HEK293 (cell line): ENCODE measurements around the gene IL10RB.

Experiments used
- CTCF ChIA-PET: fragments of 350-600 bp; formaldehyde crosslinking; extraction: SDS; loops from one replicate; lab custom pipeline; 2021; ENCODE audit warnings: antibody characterized with exemption; lab: Yijun Ruan, JAX
- POLR2A ChIA-PET: fragments of 300-600 bp; formaldehyde crosslinking; extraction: SDS; loops from one replicate; lab custom pipeline; 2020; ENCODE audit warnings: antibody characterized with exemption, inconsistent platforms; lab: Yijun Ruan, JAX
- H3K27ac ChIP-seq: fragments of 200-500 bp; sonication (Bioruptor generic); 2 replicates; pipeline ENCODE4 v1.5.1; 2014; ENCODE audit warnings: low read depth, low read length, control low read depth, inconsistent platforms; ENCODE audit errors: extremely low read depth
- H3K36me3 ChIP-seq, 2 experiments: fragments of 200-500 bp in 1 of 2; sonication (Bioruptor generic) in 1 of 2; 1 replicate in 1 of 2; 2 replicates in 1 of 2; pipeline ENCODE4 v1.5.1; 2014 to 2017; ENCODE audit warnings: inconsistent platforms in 2 of 2, low read length in 2 of 2; ENCODE audit not compliant: control insufficient read depth in 2 of 2, insufficient read depth in 1 of 2
- H3K4me1 ChIP-seq: fragments of 200-500 bp; sonication (Bioruptor generic); 2 replicates; pipeline ENCODE4 v1.5.1; 2014; ENCODE audit warnings: mild to moderate bottlenecking, low read length, inconsistent platforms; ENCODE audit not compliant: control insufficient read depth, insufficient read depth
- H3K4me3 ChIP-seq: 2 replicates; pipeline ENCODE4 v1.5.1; 2011; ENCODE audit warnings: low read depth, mild to moderate bottlenecking, control low read depth, low read length, moderate library complexity
- H3K9me3 ChIP-seq: fragments of 200-500 bp; sonication (Bioruptor generic); 2 replicates; pipeline ENCODE4 v1.5.1; 2014; ENCODE audit warnings: low read depth, low read length, inconsistent platforms; ENCODE audit not compliant: control insufficient read depth, insufficient read depth
- BCL6B ChIP-seq: fragments of 450-650 bp; formaldehyde crosslinking; IDR thresholded peaks from 2 replicates; pipeline ENCODE4 v1.5.1; 2017; ENCODE audit warnings: missing biosample characterization, missing genetic modification characterization
- GFI1B ChIP-seq: fragments of 450-650 bp; formaldehyde crosslinking; IDR thresholded peaks from 2 replicates; pipeline ENCODE4 v1.5.1; 2016; ENCODE audit warnings: missing biosample characterization, missing genetic modification characterization
- GLIS2 ChIP-seq: fragments of 450-650 bp; formaldehyde crosslinking; IDR thresholded peaks from 2 replicates; pipeline ENCODE4 v1.5.1; 2016; ENCODE audit warnings: missing biosample characterization, missing genetic modification characterization
- SETDB1 ChIP-seq: IDR thresholded peaks from one replicate; pipeline ENCODE4 v1.6.1; 2017; ENCODE audit warnings: mild to moderate bottlenecking, low read length, moderate library complexity, mixed read lengths; ENCODE audit not compliant: insufficient read length
- YY2 ChIP-seq: fragments of 450-650 bp; formaldehyde crosslinking; IDR thresholded peaks from 2 replicates; pipeline ENCODE4 v1.5.1; 2016; ENCODE audit warnings: missing biosample characterization, missing genetic modification characterization
- ZBTB7A ChIP-seq: fragments of 450-650 bp; formaldehyde crosslinking; IDR thresholded peaks from 2 replicates; pipeline ENCODE4 v1.5.1; 2016; ENCODE audit warnings: low read depth, missing biosample characterization, missing genetic modification characterization
- ZFHX2 ChIP-seq: fragments of 450-650 bp; formaldehyde crosslinking; conservative IDR thresholded peaks from 2 replicates; pipeline ENCODE4 v1.5.1; 2016; ENCODE audit warnings: missing biosample characterization, missing genetic modification characterization
- ZIC2 ChIP-seq: fragments of 450-650 bp; formaldehyde crosslinking; IDR thresholded peaks from 2 replicates; pipeline ENCODE4 v1.5.1; 2016; ENCODE audit warnings: missing biosample characterization, missing genetic modification characterization
- ZNF132 ChIP-seq: fragments of 450-650 bp; formaldehyde crosslinking; IDR thresholded peaks from 2 replicates; pipeline ENCODE4 v1.5.1; 2017; ENCODE audit warnings: missing biosample characterization, missing genetic modification characterization, borderline replicate concordance
- ZNF140 ChIP-seq: fragments of 450-650 bp; formaldehyde crosslinking; IDR thresholded peaks from 2 replicates; pipeline ENCODE4 v1.5.1; 2016; ENCODE audit warnings: missing biosample characterization, missing genetic modification characterization
- ZNF146 ChIP-seq: fragments of 450-650 bp; formaldehyde crosslinking; IDR thresholded peaks from 2 replicates; pipeline ENCODE4 v1.5.1; 2016; ENCODE audit warnings: missing biosample characterization, missing genetic modification characterization
- ZNF157 ChIP-seq: fragments of 450-650 bp; formaldehyde crosslinking; IDR thresholded peaks from 2 replicates; pipeline ENCODE4 v1.5.1; 2016; ENCODE audit warnings: missing biosample characterization, missing genetic modification characterization
- ZNF18 ChIP-seq: fragments of 450-650 bp; formaldehyde crosslinking; IDR thresholded peaks from 2 replicates; pipeline ENCODE4 v1.5.1; 2016; ENCODE audit warnings: missing biosample characterization, missing genetic modification characterization
- ZNF335 ChIP-seq: fragments of 450-650 bp; formaldehyde crosslinking; conservative IDR thresholded peaks from 2 replicates; pipeline ENCODE4 v1.5.1; 2016; ENCODE audit warnings: missing biosample characterization, missing genetic modification characterization
- ZNF549 ChIP-seq: fragments of 450-650 bp; IDR thresholded peaks from 2 replicates; pipeline ENCODE4 v1.5.1; 2018; ENCODE audit warnings: missing biosample characterization, missing genetic modification characterization, mild to moderate bottlenecking, inconsistent platforms, moderate library complexity
- ZNF560 ChIP-seq: fragments of 450-650 bp; formaldehyde crosslinking; IDR thresholded peaks from 2 replicates; pipeline ENCODE4 v1.5.1; 2017; ENCODE audit warnings: missing biosample characterization, missing genetic modification characterization, borderline replicate concordance
- ZNF596 ChIP-seq: fragments of 450-650 bp; IDR thresholded peaks from 2 replicates; pipeline ENCODE4 v1.5.0; 2018; ENCODE audit warnings: missing biosample characterization, mild to moderate bottlenecking, missing genetic modification characterization, moderate library complexity
- ZSCAN16 ChIP-seq: fragments of 450-650 bp; formaldehyde crosslinking; IDR thresholded peaks from 2 replicates; pipeline ENCODE4 v1.5.1; 2016; ENCODE audit warnings: missing biosample characterization, missing genetic modification characterization
- ZSCAN4 ChIP-seq: fragments of 450-650 bp; formaldehyde crosslinking; IDR thresholded peaks from 2 replicates; pipeline ENCODE4 v1.5.1; 2017; ENCODE audit warnings: missing biosample characterization, missing genetic modification characterization
- TF ChIP-seq, protein P1 (sequence below): fragments of 450-650 bp; formaldehyde crosslinking; conservative IDR thresholded peaks from 2 replicates; pipeline ENCODE4 v1.5.1; 2016; ENCODE audit warnings: low read depth, missing biosample characterization, missing genetic modification characterization
- TF ChIP-seq, protein P2 (sequence below): fragments of 450-650 bp; formaldehyde crosslinking; IDR thresholded peaks from 2 replicates; pipeline ENCODE4 v1.5.1; 2016; ENCODE audit warnings: missing biosample characterization, missing genetic modification characterization, borderline replicate concordance

The IL10RB gene

GRCh38 chr21:33314111-33314510 lies 47.9 kb downstream of the IL10RB start:
- no peak overlapping the region for H3K27ac ChIP-seq
- H3K4me3 ChIP-seq = no peak overlapping the region
- no peak for TF ChIP-seq ZNF157 (tag by site-specific recombination)
- TF ChIP-seq GFI1B = no peak
- TF ChIP-seq ZSCAN16 = no peak
- no peak for TF ChIP-seq ZNF146 (tag by site-specific recombination)
- TF ChIP-seq, protein P1, sequence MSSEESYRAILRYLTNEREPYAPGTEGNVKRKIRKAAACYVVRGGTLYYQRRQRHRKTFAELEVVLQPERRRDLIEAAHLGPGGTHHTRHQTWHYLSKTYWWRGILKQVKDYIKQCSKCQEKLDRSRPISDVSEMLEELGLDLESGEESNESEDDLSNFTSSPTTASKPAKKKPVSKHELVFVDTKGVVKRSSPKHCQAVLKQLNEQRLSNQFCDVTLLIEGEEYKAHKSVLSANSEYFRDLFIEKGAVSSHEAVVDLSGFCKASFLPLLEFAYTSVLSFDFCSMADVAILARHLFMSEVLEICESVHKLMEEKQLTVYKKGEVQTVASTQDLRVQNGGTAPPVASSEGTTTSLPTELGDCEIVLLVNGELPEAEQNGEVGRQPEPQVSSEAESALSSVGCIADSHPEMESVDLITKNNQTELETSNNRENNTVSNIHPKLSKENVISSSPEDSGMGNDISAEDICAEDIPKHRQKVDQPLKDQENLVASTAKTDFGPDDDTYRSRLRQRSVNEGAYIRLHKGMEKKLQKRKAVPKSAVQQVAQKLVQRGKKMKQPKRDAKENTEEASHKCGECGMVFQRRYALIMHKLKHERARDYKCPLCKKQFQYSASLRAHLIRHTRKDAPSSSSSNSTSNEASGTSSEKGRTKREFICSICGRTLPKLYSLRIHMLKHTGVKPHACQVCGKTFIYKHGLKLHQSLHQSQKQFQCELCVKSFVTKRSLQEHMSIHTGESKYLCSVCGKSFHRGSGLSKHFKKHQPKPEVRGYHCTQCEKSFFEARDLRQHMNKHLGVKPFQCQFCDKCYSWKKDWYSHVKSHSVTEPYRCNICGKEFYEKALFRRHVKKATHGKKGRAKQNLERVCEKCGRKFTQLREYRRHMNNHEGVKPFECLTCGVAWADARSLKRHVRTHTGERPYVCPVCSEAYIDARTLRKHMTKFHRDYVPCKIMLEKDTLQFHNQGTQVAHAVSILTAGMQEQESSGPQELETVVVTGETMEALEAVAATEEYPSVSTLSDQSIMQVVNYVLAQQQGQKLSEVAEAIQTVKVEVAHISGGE (tag by site-specific recombination) = no peak
- TF ChIP-seq ZNF560 (tag by site-specific recombination) = no peak
- no peak for TF ChIP-seq BCL6B (tag by site-specific recombination)
- no peak for TF ChIP-seq ZNF549 (tag by site-specific recombination)
- no peak for TF ChIP-seq ZFHX2 (tag by site-specific recombination)
- TF ChIP-seq, protein P2, sequence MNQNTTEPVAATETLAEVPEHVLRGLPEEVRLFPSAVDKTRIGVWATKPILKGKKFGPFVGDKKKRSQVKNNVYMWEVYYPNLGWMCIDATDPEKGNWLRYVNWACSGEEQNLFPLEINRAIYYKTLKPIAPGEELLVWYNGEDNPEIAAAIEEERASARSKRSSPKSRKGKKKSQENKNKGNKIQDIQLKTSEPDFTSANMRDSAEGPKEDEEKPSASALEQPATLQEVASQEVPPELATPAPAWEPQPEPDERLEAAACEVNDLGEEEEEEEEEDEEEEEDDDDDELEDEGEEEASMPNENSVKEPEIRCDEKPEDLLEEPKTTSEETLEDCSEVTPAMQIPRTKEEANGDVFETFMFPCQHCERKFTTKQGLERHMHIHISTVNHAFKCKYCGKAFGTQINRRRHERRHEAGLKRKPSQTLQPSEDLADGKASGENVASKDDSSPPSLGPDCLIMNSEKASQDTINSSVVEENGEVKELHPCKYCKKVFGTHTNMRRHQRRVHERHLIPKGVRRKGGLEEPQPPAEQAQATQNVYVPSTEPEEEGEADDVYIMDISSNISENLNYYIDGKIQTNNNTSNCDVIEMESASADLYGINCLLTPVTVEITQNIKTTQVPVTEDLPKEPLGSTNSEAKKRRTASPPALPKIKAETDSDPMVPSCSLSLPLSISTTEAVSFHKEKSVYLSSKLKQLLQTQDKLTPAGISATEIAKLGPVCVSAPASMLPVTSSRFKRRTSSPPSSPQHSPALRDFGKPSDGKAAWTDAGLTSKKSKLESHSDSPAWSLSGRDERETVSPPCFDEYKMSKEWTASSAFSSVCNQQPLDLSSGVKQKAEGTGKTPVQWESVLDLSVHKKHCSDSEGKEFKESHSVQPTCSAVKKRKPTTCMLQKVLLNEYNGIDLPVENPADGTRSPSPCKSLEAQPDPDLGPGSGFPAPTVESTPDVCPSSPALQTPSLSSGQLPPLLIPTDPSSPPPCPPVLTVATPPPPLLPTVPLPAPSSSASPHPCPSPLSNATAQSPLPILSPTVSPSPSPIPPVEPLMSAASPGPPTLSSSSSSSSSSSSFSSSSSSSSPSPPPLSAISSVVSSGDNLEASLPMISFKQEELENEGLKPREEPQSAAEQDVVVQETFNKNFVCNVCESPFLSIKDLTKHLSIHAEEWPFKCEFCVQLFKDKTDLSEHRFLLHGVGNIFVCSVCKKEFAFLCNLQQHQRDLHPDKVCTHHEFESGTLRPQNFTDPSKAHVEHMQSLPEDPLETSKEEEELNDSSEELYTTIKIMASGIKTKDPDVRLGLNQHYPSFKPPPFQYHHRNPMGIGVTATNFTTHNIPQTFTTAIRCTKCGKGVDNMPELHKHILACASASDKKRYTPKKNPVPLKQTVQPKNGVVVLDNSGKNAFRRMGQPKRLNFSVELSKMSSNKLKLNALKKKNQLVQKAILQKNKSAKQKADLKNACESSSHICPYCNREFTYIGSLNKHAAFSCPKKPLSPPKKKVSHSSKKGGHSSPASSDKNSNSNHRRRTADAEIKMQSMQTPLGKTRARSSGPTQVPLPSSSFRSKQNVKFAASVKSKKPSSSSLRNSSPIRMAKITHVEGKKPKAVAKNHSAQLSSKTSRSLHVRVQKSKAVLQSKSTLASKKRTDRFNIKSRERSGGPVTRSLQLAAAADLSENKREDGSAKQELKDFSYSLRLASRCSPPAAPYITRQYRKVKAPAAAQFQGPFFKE = no peak
- no peak for TF ChIP-seq ZNF596 (tag by site-specific recombination)
- no peaks in the 10 kb centered on the region for H3K9me3 ChIP-seq
- POLR2A ChIA-PET = interaction anchor here (3.5 kb wide), 1 partner anchor 11 kb away, joined by 12 read pairs; the partner anchor contains the start of gene IFNAR1
- CTCF ChIA-PET = interaction anchor here (0.6 to 1.8 kb wide), 2 partner anchors 47 to 128 kb away, joined by 3 to 13 read pairs; no protein-coding TSS in a partner anchor
- no peaks in the 10 kb centered on the region for H3K36me3 ChIP-seq
- peaks cover under 1% of the 10 kb centered on the region; the same call in 1 of the 2 replicates for H3K4me1 ChIP-seq

GRCh38 chr21:33315946-33316710 lies 50.0 kb downstream of the IL10RB start:
- Histone ChIP-seq H3K9me3 (no peaks in the 10 kb centered on the region), H3K36me3 (no peaks in the 10 kb centered on the region), H3K4me3 (no peak overlapping the region), H3K27ac (no peak overlapping the region), H3K4me1 (no peaks in the 10 kb centered on the region)
- ChIA-PET CTCF (interaction anchor here (0.6 to 1.1 kb wide), 5 partner anchors 8 to 1607 kb away, joined by 3 to 4 read pairs (median 3); no protein-coding TSS in a partner anchor), POLR2A (interaction anchor here (3.5 kb wide), 1 partner anchor 9 kb away, joined by 12 read pairs; the partner anchor contains the start of gene IFNAR1)
- TF ChIP-seq ZNF140 (tag by site-specific recombination) = no peak
- TF ChIP-seq ZIC2 = no peak
- no peak for TF ChIP-seq ZNF18
- TF ChIP-seq GLIS2 = no peak
- no peak for TF ChIP-seq SETDB1
- no peak for TF ChIP-seq ZSCAN4
- no peak for TF ChIP-seq YY2 (tag by site-specific recombination)
- TF ChIP-seq ZNF335 (tag by site-specific recombination) = no peak
- no peak for TF ChIP-seq ZNF132 (tag by site-specific recombination)
- no peak for TF ChIP-seq ZBTB7A (tag by site-specific recombination)
